Mesenchymal stem cell (in vitro differentiated cells and primary cell): ENCODE results near the gene GAPT.

Source experiments
- DNase-seq: peaks from one replicate; pipeline ENCODE4 v3.0.0-alpha.2; 2013
- H2AFZ ChIP-seq: one replicate; pipeline ENCODE4 v1.6.1; 2013; ENCODE audit warnings: low read depth, mild to moderate bottlenecking, control low read depth, inconsistent platforms, low read length, moderate library complexity
- H2AK5ac ChIP-seq: 2 replicates; pipeline ENCODE4 v1.6.1; 2013; ENCODE audit warnings: low read length, moderate library complexity, mild to moderate bottlenecking, inconsistent platforms; ENCODE audit not compliant: severe bottlenecking
- H2BK120ac ChIP-seq: one replicate; pipeline ENCODE4 v1.6.1; 2013; ENCODE audit warnings: low read depth, mild to moderate bottlenecking, inconsistent platforms, low read length, moderate library complexity
- H2BK12ac ChIP-seq, 2 experiments: one replicate each; pipeline ENCODE4 v1.6.1; 2013; ENCODE audit warnings: inconsistent platforms in 2 of 2, low read length in 2 of 2, mild to moderate bottlenecking in 2 of 2, moderate library complexity in 2 of 2, control low read depth in 1 of 2
- H2BK15ac ChIP-seq: one replicate; pipeline ENCODE4 v1.6.1; 2013; ENCODE audit warnings: mild to moderate bottlenecking, low read depth, inconsistent platforms; ENCODE audit not compliant: poor library complexity, severe bottlenecking
- H2BK5ac ChIP-seq: 2 replicates; pipeline ENCODE4 v1.6.1; 2013; ENCODE audit warnings: low read depth, mild to moderate bottlenecking, low read length, control low read depth, inconsistent platforms; ENCODE audit not compliant: poor library complexity, severe bottlenecking
- H3K14ac ChIP-seq, 2 experiments: one replicate each; pipeline ENCODE4 v1.6.1; 2013; ENCODE audit warnings: inconsistent platforms in 2 of 2, low read length in 2 of 2, control low read depth in 1 of 2, mild to moderate bottlenecking in 1 of 2, moderate library complexity in 1 of 2
- H3K18ac ChIP-seq, 2 experiments: one replicate each; pipeline ENCODE4 v1.6.1; 2013; ENCODE audit warnings: inconsistent platforms in 2 of 2, low read length in 2 of 2, control low read depth in 1 of 2, low read depth in 1 of 2, mild to moderate bottlenecking in 1 of 2
- H3K23ac ChIP-seq, 2 experiments: one replicate each; pipeline ENCODE4 v1.6.1; 2013; ENCODE audit warnings: inconsistent platforms in 2 of 2, low read length in 2 of 2, mild to moderate bottlenecking in 2 of 2, moderate library complexity in 2 of 2, control low read depth in 1 of 2
- H3K27ac ChIP-seq: 2 replicates; pipeline ENCODE4 v1.5.1; 2013; ENCODE audit warnings: mild to moderate bottlenecking, moderate library complexity, low read length, control low read depth, inconsistent platforms; ENCODE audit not compliant: poor library complexity, severe bottlenecking
- H3K27me3 ChIP-seq, 2 experiments: 2 replicates each; pipeline versions ENCODE4 v1.6.1 to v1.7.0; 2013; ENCODE audit warnings: low read length in 2 of 2, mild to moderate bottlenecking in 2 of 2, moderate library complexity in 2 of 2, control low read depth in 1 of 2, inconsistent platforms in 1 of 2; ENCODE audit not compliant: control insufficient read depth in 1 of 2, insufficient read depth in 1 of 2
- H3K36me3 ChIP-seq, 2 experiments: 2 replicates each; pipeline versions ENCODE4 v1.6.1 to v1.7.0; 2013; ENCODE audit warnings: low read length in 2 of 2, control low read depth in 1 of 2, inconsistent platforms in 1 of 2, low read depth in 1 of 2, mild to moderate bottlenecking in 1 of 2; ENCODE audit not compliant: insufficient read depth in 2 of 2, control insufficient read depth in 1 of 2
- H3K4ac ChIP-seq, 2 experiments: one replicate each; pipeline ENCODE4 v1.6.1; 2013; ENCODE audit warnings: inconsistent platforms in 2 of 2, low read length in 2 of 2, mild to moderate bottlenecking in 2 of 2, moderate library complexity in 2 of 2, control low read depth in 1 of 2, low read depth in 1 of 2
- H3K4me1 ChIP-seq: 2 replicates; pipeline ENCODE4 v1.6.1; 2013; ENCODE audit warnings: low read depth, low read length, control low read depth; ENCODE audit not compliant: control insufficient read depth, insufficient read depth
- H3K4me2 ChIP-seq: 2 replicates; pipeline ENCODE4 v1.6.1; 2013; ENCODE audit warnings: low read length, mild to moderate bottlenecking, inconsistent platforms; ENCODE audit not compliant: poor library complexity, severe bottlenecking
- H3K4me3 ChIP-seq, 2 experiments: 2 replicates each; pipeline versions ENCODE4 v1.5.1 to v1.7.0; 2013; ENCODE audit warnings: low read length in 2 of 2, mild to moderate bottlenecking in 2 of 2, control low read depth in 1 of 2, low read depth in 1 of 2; ENCODE audit not compliant: insufficient read depth in 1 of 2
- H3K79me1 ChIP-seq: replicated peaks from 2 replicates; pipeline ENCODE4 v1.6.1; 2013; ENCODE audit warnings: mild to moderate bottlenecking, control low read depth, low read length, inconsistent platforms; ENCODE audit not compliant: poor library complexity, severe bottlenecking
- H3K9ac ChIP-seq: 2 replicates; pipeline ENCODE4 v1.7.0; 2013; ENCODE audit warnings: mild to moderate bottlenecking, low read length, moderate library complexity
- H3K9me3 ChIP-seq: 2 replicates; pipeline ENCODE4 v1.7.0; 2013; ENCODE audit warnings: mild to moderate bottlenecking, low read length; ENCODE audit not compliant: control insufficient read depth
- H4K8ac ChIP-seq: one replicate; pipeline ENCODE4 v1.6.1; 2013; ENCODE audit warnings: inconsistent platforms, mild to moderate bottlenecking, low read length, moderate library complexity
- H4K91ac ChIP-seq: one replicate; pipeline ENCODE4 v1.6.1; 2013; ENCODE audit warnings: mild to moderate bottlenecking, low read length, inconsistent platforms
- WGBS: methylation state at CpG from one replicate; pipeline ENCODE4 v1.1.7; 2013; ENCODE audit warnings: mixed read lengths; 5-methylcytosine and 5-hydroxymethylcytosine counted together

Gene GAPT

GRCh38 chr5:58501778-58502417 lies 10.7 kb downstream of the GAPT start:
- Histone ChIP-seq H3K27ac (no peak overlapping the region), H3K27me3 (peaks cover 5 to 19% of the 10 kb centered on the region in 2 experiments), H3K4me1 (no peaks in the 10 kb centered on the region), H2BK120ac (no peak overlapping the region), H4K8ac (no peak overlapping the region), H3K9me3 (no peaks in the 10 kb centered on the region), H3K23ac (no peak overlapping the region), H3K18ac (no peak overlapping the region), H2AK5ac (no peak overlapping the region), H3K4me3 (no peak overlapping the region), H3K9ac (no peak overlapping the region), H2BK12ac (no peak overlapping the region), H2BK5ac (no peak overlapping the region), H3K79me1 (no peaks in the 10 kb centered on the region), H4K91ac (no peak overlapping the region), H3K4ac (no peak overlapping the region), H3K14ac (no peak overlapping the region), H3K4me2 (no peak overlapping the region), H2AFZ (no peak overlapping the region), H3K36me3 (no peaks in the 10 kb centered on the region), H2BK15ac (no peak overlapping the region)
- DNase-seq: no peak
- WGBS: 73% methylated on average over 2 of the region's 2 CpGs

- Histone ChIP-seq H3K23ac (no peak overlapping the region), H2BK15ac (no peak overlapping the region), H3K4me2 (no peak overlapping the region), H3K14ac (no peak overlapping the region), H2AK5ac (no peak overlapping the region), H3K9ac (no peak overlapping the region), H2BK12ac (no peak overlapping the region), H2BK5ac (no peak overlapping the region), H3K36me3 (no peaks in the 10 kb centered on the region), H3K4me3 (no peak overlapping the region), H3K4ac (no peak overlapping the region), H2BK120ac (no peak overlapping the region), H4K91ac (no peak overlapping the region), H3K27ac (no peak overlapping the region), H3K9me3 (no peaks in the 10 kb centered on the region), H3K27me3 (peaks cover 5 to 15% of the 10 kb centered on the region in 2 experiments), H3K79me1 (no peaks in the 10 kb centered on the region), H3K4me1 (no peaks in the 10 kb centered on the region), H2AFZ (no peak overlapping the region), H3K18ac (no peak overlapping the region), H4K8ac (no peak overlapping the region)
- 66% methylated on average over 3 of the region's 3 CpGs for WGBS
- no peak for DNase-seq
Measured at GRCh38 chr5:58503390-58504046, 12.3 kb downstream of the GAPT start.

- Histone ChIP-seq H2BK5ac (no peak overlapping the region), H2AK5ac (no peak overlapping the region), H2BK12ac (no peak overlapping the region), H3K18ac (no peak overlapping the region), H3K4me1 (no peaks in the 10 kb centered on the region), H3K4me2 (no peak overlapping the region), H3K4me3 (no peak overlapping the region), H2AFZ (no peak overlapping the region), H4K8ac (no peak overlapping the region), H3K23ac (no peak overlapping the region), H2BK120ac (no peak overlapping the region), H4K91ac (no peak overlapping the region), H3K27ac (no peak overlapping the region), H3K9me3 (no peaks in the 10 kb centered on the region), H2BK15ac (no peak overlapping the region), H3K4ac (no peak overlapping the region), H3K79me1 (no peaks in the 10 kb centered on the region), H3K36me3 (no peaks in the 10 kb centered on the region), H3K9ac (no peak overlapping the region), H3K14ac (no peak overlapping the region), H3K27me3 (peaks cover 5 to 15% of the 10 kb centered on the region in 2 experiments)
- WGBS: 37% methylated on average over 2 of the region's 3 CpGs
- DNase-seq: no peak
Measured at GRCh38 chr5:58504766-58505165, 13.5 kb downstream of the GAPT start.

- Histone ChIP-seq H3K9ac (no peak overlapping the region), H2BK5ac (no peak overlapping the region), H3K14ac (no peak overlapping the region), H3K27me3 (peaks cover 5 to 15% of the 10 kb centered on the region in 2 experiments), H2BK12ac (no peak overlapping the region), H4K8ac (no peak overlapping the region), H3K36me3 (no peaks in the 10 kb centered on the region), H2BK15ac (no peak overlapping the region), H3K9me3 (no peaks in the 10 kb centered on the region), H4K91ac (no peak overlapping the region), H3K4me1 (no peaks in the 10 kb centered on the region), H2AFZ (no peak overlapping the region), H2AK5ac (no peak overlapping the region), H3K4me2 (no peak overlapping the region), H3K23ac (no peak overlapping the region), H3K27ac (no peak overlapping the region), H3K18ac (no peak overlapping the region), H3K79me1 (no peaks in the 10 kb centered on the region), H2BK120ac (no peak overlapping the region), H3K4me3 (no peak overlapping the region), H3K4ac (no peak overlapping the region)
- DNase-seq: no peak
- 91% methylated on average over 1 of the region's 3 CpGs for WGBS
Measured at GRCh38 chr5:58505502-58505901, 14.3 kb downstream of the GAPT start.
